H9 (cell line): Measurements from ENCODE around the gene PRAC2. TPM values are rescaled to one million over a fixed set of nuclear protein-coding genes. Genes with fewer than 3 reads are reported as not detected.

Experiments
- DNase-seq: peaks from one replicate; pipeline ENCODE4 v3.0.0-alpha.2; 2017
- H2AFZ ChIP-seq: one replicate; pipeline ENCODE4 v1.6.1; 2013; ENCODE audit warnings: mild to moderate bottlenecking, low read length, control low read depth, moderate library complexity
- H2AK5ac ChIP-seq: 2 replicates; pipeline ENCODE4 v1.6.1; 2013; ENCODE audit warnings: low read length, control low read depth, mixed read lengths; ENCODE audit not compliant: insufficient read length
- H2BK120ac ChIP-seq: one replicate; pipeline ENCODE4 v1.6.1; 2013; ENCODE audit warnings: low read depth, mild to moderate bottlenecking, low read length, control low read depth, inconsistent platforms; ENCODE audit not compliant: poor library complexity, severe bottlenecking
- H2BK12ac ChIP-seq: 2 replicates; pipeline ENCODE4 v1.6.1; 2013; ENCODE audit warnings: low read length, control low read depth, mixed read lengths, low read depth; ENCODE audit not compliant: insufficient read length
- H2BK15ac ChIP-seq: 2 replicates; pipeline ENCODE4 v1.6.1; 2013; ENCODE audit warnings: low read depth, low read length, control low read depth
- H2BK20ac ChIP-seq: one replicate; pipeline ENCODE4 v1.6.1; 2013; ENCODE audit warnings: low read depth, mild to moderate bottlenecking, low read length, control low read depth, inconsistent platforms; ENCODE audit not compliant: poor library complexity, severe bottlenecking
- H2BK5ac ChIP-seq: 2 replicates; pipeline ENCODE4 v1.6.1; 2013; ENCODE audit warnings: low read length, control low read depth, mixed read lengths; ENCODE audit not compliant: insufficient read length
- H3K14ac ChIP-seq: 2 replicates; pipeline ENCODE4 v1.6.1; 2013; ENCODE audit warnings: low read length, control low read depth; ENCODE audit not compliant: insufficient read depth
- H3K18ac ChIP-seq: 2 replicates; pipeline ENCODE4 v1.6.1; 2013; ENCODE audit warnings: low read depth, mild to moderate bottlenecking, mixed read lengths, low read length, control low read depth; ENCODE audit not compliant: insufficient read length
- H3K23ac ChIP-seq: 2 replicates; pipeline ENCODE4 v1.6.1; 2013; ENCODE audit warnings: low read length, control low read depth, mixed read lengths, low read depth; ENCODE audit not compliant: insufficient read length
- H3K23me2 ChIP-seq: 2 replicates; pipeline ENCODE4 v1.6.1; 2013; ENCODE audit warnings: low read depth, mild to moderate bottlenecking, mixed read lengths, low read length, control low read depth; ENCODE audit not compliant: insufficient read length, poor library complexity, severe bottlenecking
- H3K27ac ChIP-seq: 2 replicates; pipeline ENCODE4 v1.5.1; 2013; ENCODE audit warnings: low read length, control low read depth, mixed read lengths, low read depth; ENCODE audit not compliant: insufficient read length
- H3K27me3 ChIP-seq: 2 replicates; pipeline ENCODE4 v1.6.1; 2013; ENCODE audit warnings: low read length, control low read depth, inconsistent platforms; ENCODE audit not compliant: insufficient read depth
- H3K4ac ChIP-seq: 2 replicates; pipeline ENCODE4 v1.6.1; 2013; ENCODE audit warnings: low read depth, mild to moderate bottlenecking, control low read depth, inconsistent platforms, low read length, moderate library complexity
- H3K4me1 ChIP-seq: 2 replicates; pipeline ENCODE4 v1.6.1; 2013; ENCODE audit warnings: low read length, control low read depth, inconsistent platforms; ENCODE audit not compliant: insufficient read depth
- H3K4me2 ChIP-seq: 2 replicates; pipeline ENCODE4 v1.6.1; 2013; ENCODE audit warnings: low read length, control low read depth, mixed read lengths; ENCODE audit not compliant: insufficient read length, insufficient read depth
- H3K56ac ChIP-seq: 2 replicates; pipeline ENCODE4 v1.6.1; 2013; ENCODE audit warnings: low read depth, mild to moderate bottlenecking, mixed read lengths, low read length, control low read depth; ENCODE audit not compliant: insufficient read length
- H3K79me1 ChIP-seq: 2 replicates; pipeline ENCODE4 v1.6.1; 2013; ENCODE audit warnings: low read depth, mild to moderate bottlenecking, moderate library complexity, low read length, control low read depth, inconsistent platforms; ENCODE audit not compliant: insufficient read depth, poor library complexity, severe bottlenecking
- H3K79me2 ChIP-seq: 2 replicates; pipeline ENCODE4 v1.6.1; 2013; ENCODE audit warnings: low read length, control low read depth, inconsistent platforms; ENCODE audit not compliant: insufficient read depth
- H3K9ac ChIP-seq: 2 replicates; pipeline ENCODE4 v1.6.1; 2013; ENCODE audit warnings: low read length, control low read depth, mixed read lengths; ENCODE audit not compliant: insufficient read length; ENCODE audit errors: extremely low read depth
- H3K9me3 ChIP-seq: one replicate; pipeline ENCODE4 v1.6.1; 2013; ENCODE audit warnings: low read depth, low read length, inconsistent platforms; ENCODE audit not compliant: control insufficient read depth
- H3T11ph ChIP-seq: one replicate; pipeline ENCODE4 v1.6.1; 2013; ENCODE audit warnings: mild to moderate bottlenecking, low read length, control low read depth, inconsistent platforms
- H4K20me1 ChIP-seq: one replicate; pipeline ENCODE4 v1.6.1; 2013; ENCODE audit not compliant: control insufficient read depth, insufficient read length, insufficient read depth
- H4K5ac ChIP-seq: 2 replicates; pipeline ENCODE4 v1.6.1; 2013; ENCODE audit warnings: low read depth, mild to moderate bottlenecking, mixed read lengths, low read length, control low read depth; ENCODE audit not compliant: insufficient read length
- H4K8ac ChIP-seq: replicated peaks from 2 replicates; pipeline ENCODE4 v1.6.1; 2013; ENCODE audit warnings: low read length, control low read depth, mixed read lengths, low read depth; ENCODE audit not compliant: insufficient read length
- H4K91ac ChIP-seq: 2 replicates; pipeline ENCODE4 v1.6.1; 2013; ENCODE audit warnings: low read depth, mild to moderate bottlenecking, moderate library complexity, mixed read lengths, low read length, control low read depth; ENCODE audit not compliant: insufficient read length
- H3K27ac Mint-ChIP-seq, 3 experiments: 2 replicates in 2 of 3; 3 replicates in 1 of 3; pipeline ENCODE4 v1.8.0; 2020 to 2021; ENCODE audit warnings: mixed read lengths in 3 of 3, mild to moderate bottlenecking in 1 of 3, moderate library complexity in 1 of 3
- H3K27me3 Mint-ChIP-seq: 2 replicates; pipeline ENCODE4 v1.8.0; 2021; ENCODE audit warnings: low read depth, mild to moderate bottlenecking, moderate library complexity, mixed read lengths
- H3K36me3 Mint-ChIP-seq, 3 experiments: 2 replicates in 2 of 3; 3 replicates in 1 of 3; pipeline ENCODE4 v1.8.0; 2020 to 2021; ENCODE audit warnings: low read depth in 3 of 3, mixed read lengths in 3 of 3; ENCODE audit not compliant: insufficient read depth in 1 of 3
- H3K4me1 Mint-ChIP-seq, 2 experiments: 2 replicates each; pipeline ENCODE4 v1.8.0; 2020; ENCODE audit warnings: mixed read lengths in 2 of 2
- H3K4me3 Mint-ChIP-seq, 2 experiments: 2 replicates in 1 of 2; 3 replicates in 1 of 2; pipeline ENCODE4 v1.8.0; 2020 to 2021; ENCODE audit warnings: mild to moderate bottlenecking in 2 of 2, mixed read lengths in 2 of 2, moderate library complexity in 1 of 2
- H3K9me3 Mint-ChIP-seq, 2 experiments: 2 replicates in 1 of 2; 3 replicates in 1 of 2; pipeline ENCODE4 v1.8.0; 2020; ENCODE audit warnings: mild to moderate bottlenecking in 2 of 2, mixed read lengths in 2 of 2, moderate library complexity in 1 of 2
- CTCF ChIP-seq: fragments of 200-600 bp; sonication (generic); conservative IDR thresholded peaks from 3 replicates; pipeline ENCODE4 v1.8.0; 2021; ENCODE audit warnings: antibody characterized with exemption, mild to moderate bottlenecking
- WGBS: extraction: QIAGEN DNeasy Blood & Tissue Kit; methylation state at CpG from one replicate; pipeline ENCODE4 v1.1.7; 2013; ENCODE audit warnings: missing lambda C conversion rate, low lambda C conversion rate, mixed read lengths; ENCODE audit not compliant: insufficient read length; ENCODE audit errors: extremely low coverage; 5-methylcytosine and 5-hydroxymethylcytosine counted together
- long read RNA-seq: library from polyadenylated mRNA; unstranded; transcript quantifications from one replicate; pipeline ENCODE4 v2.0.0, GENCODE V29; 2020
- total RNA-seq: library from RNA; stranded (reverse); gene quantifications from 2 replicates; pipeline ENCODE4 v1.2.1, GENCODE V29; 2021

Gene PRAC2
- total RNA-seq: not detected in 2 replicates
- long read RNA-seq: 0 reads

DNA sequence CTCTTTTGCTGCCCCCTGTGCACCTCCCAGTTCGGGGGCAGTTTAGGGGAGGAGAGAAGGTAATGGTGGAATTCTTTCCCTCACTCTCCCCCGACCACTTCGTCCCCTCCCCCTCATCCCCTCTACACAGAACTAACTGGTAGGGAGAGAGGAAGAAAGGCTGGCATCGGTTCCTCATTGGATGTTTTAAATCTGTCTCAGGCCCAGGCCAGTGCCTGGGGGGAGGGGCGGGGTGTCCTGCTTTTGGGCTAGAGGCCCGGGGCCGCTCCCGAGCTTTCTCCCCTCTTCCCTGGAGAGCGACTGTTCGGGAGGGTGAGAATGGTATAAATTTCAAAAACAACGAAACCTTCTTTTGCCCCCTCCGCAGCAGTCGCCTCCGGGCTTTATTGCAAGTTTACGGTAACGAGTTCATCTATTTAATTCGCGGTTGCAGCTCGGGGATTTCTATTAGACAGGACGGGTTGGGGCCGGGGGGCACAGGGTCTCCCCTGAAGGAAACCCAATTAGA is at the start of gene PRAC2:
Gene PRAC2, plus strand, starts transcription at position 271 of the 508 bp plus-strand sequence. CDS start 1,226 bp downstream, outside the sequence.
- Histone ChIP-seq H4K91ac (no peak within 1 kb of the TSS), H2BK5ac (no peak within 1 kb of the TSS), H2BK20ac (no peak within 1 kb of the TSS), H4K20me1 (peaks cover 4% of the 10 kb centered on the region), H3K27me3 (peaks cover 100% of the 10 kb centered on the region), H3K79me2 (no peaks in the 10 kb centered on the region), H3K9ac (no peak within 1 kb of the TSS), H3K23me2 (peaks cover 12% of the 10 kb centered on the region), H2BK12ac (no peak within 1 kb of the TSS), H3K23ac (no peak within 1 kb of the TSS), H3K4me2 (peak within 1 kb of the TSS; percentile 16), H2AK5ac (no peak within 1 kb of the TSS), H3K27ac (no peak within 1 kb of the TSS), H4K5ac (no peak within 1 kb of the TSS), H2AFZ (no peak within 1 kb of the TSS), H4K8ac (no peak within 1 kb of the TSS), H3T11ph (no peak within 1 kb of the TSS), H2BK15ac (no peak within 1 kb of the TSS), H3K18ac (no peak within 1 kb of the TSS), H3K4me1 (peaks cover 2% of the 10 kb centered on the region; the same call in 1 of the 2 replicates), H3K9me3 (no peaks in the 10 kb centered on the region), H3K79me1 (no peaks in the 10 kb centered on the region), H2BK120ac (no peak within 1 kb of the TSS), H3K56ac (no peak within 1 kb of the TSS), H3K4ac (no peak within 1 kb of the TSS), H3K14ac (no peak within 1 kb of the TSS)
- no peak within 1 kb of the TSS; a peak in 1 of 7 replicates for H3K27ac Mint-ChIP-seq
- TF ChIP-seq CTCF: no peak
- peaks cover 4 to 6% of the 10 kb centered on the region in 2 experiments; a peak in 3 of 5 replicates for H3K9me3 Mint-ChIP-seq
- H3K4me3 Mint-ChIP-seq: peak within 1 kb of the TSS; percentile 15 to 57; a peak in 3 of 5 replicates
- DNase-seq: peak; percentile 86
- H3K4me1 Mint-ChIP-seq: peaks cover 38 to 48% of the 10 kb centered on the region in 2 experiments
- no CpG with 5 or more reads among the region's 21 CpGs for WGBS
- peaks cover 100% of the 10 kb centered on the region for H3K27me3 Mint-ChIP-seq
- peaks cover 0 to 2% (median 0%) of the 10 kb centered on the region in 3 experiments; a peak in 1 of 7 replicates for H3K36me3 Mint-ChIP-seq
